SK-N-SH (cell line): ENCODE measurements around the gene TMEM9. TPM values are rescaled to one million over a fixed set of nuclear protein-coding genes. Genes with fewer than 3 reads are reported as not detected.

Source experiments
- CTCF ChIA-PET: fragments of 300-600, 350-600 bp; formaldehyde crosslinking; extraction: SDS; loops from one replicate; lab custom pipeline; 2021; lab: Yijun Ruan, JAX
- POLR2A ChIA-PET: fragments of 350-600 bp; sonication (Branson Sonifier 250); formaldehyde crosslinking; extraction: SDS; loops from one replicate; lab custom pipeline; 2020; ENCODE audit warnings: antibody characterized with exemption, inconsistent platforms; lab: Yijun Ruan, JAX
- DNase-seq: peaks from one replicate; pipeline ENCODE4 v3.0.0; 2012
- H2AFZ ChIP-seq: fragments of 200-600 bp; sonication (generic); 2 replicates; pipeline ENCODE4 v1.8.1; 2016; ENCODE audit warnings: antibody characterized with exemption, mild to moderate bottlenecking, low read depth
- H3F3A ChIP-seq: fragments of 200-600 bp; sonication (generic); replicated peaks from 2 replicates; pipeline ENCODE3; 2016; ENCODE audit warnings: antibody characterized with exemption, mild to moderate bottlenecking; ENCODE audit not compliant: insufficient read depth
- H3K27ac ChIP-seq, 2 experiments: fragments of 200-500 bp in 1 of 2; fragments of 200-600 bp in 1 of 2; sonication (Bioruptor generic) in 1 of 2; sonication (generic), shearing (Covaris generic) in 1 of 2; 2 replicates each; pipeline versions ENCODE4 v1.5.1 to v1.6.1; 2014 to 2016; ENCODE audit warnings: low read depth in 2 of 2, inconsistent platforms in 1 of 2, low read length in 1 of 2, mild to moderate bottlenecking in 1 of 2, mixed read lengths in 1 of 2
- H3K27me3 ChIP-seq: fragments of 200-600 bp; sonication (generic), shearing (Covaris generic); 2 replicates; pipeline ENCODE4 v1.6.1; 2016; ENCODE audit warnings: mixed run types; ENCODE audit not compliant: insufficient read depth
- H3K36me3 ChIP-seq, 2 experiments: fragments of 200-500 bp in 1 of 2; fragments of 200-600 bp in 1 of 2; sonication (Bioruptor generic) in 1 of 2; sonication (generic) in 1 of 2; replicated peaks in 1 of 2; 2 replicates each; pipeline versions ENCODE3 to v1.5.1; 2014 to 2016; ENCODE audit warnings: low read length in 1 of 2, mild to moderate bottlenecking in 1 of 2; ENCODE audit not compliant: insufficient read depth in 2 of 2, control insufficient read depth in 1 of 2
- H3K4me1 ChIP-seq, 2 experiments: fragments of 200-500 bp in 1 of 2; fragments of 200-600 bp in 1 of 2; sonication (Bioruptor generic) in 1 of 2; sonication (generic), shearing (Covaris generic) in 1 of 2; 2 replicates each; pipeline versions ENCODE4 v1.5.1 to v1.6.1; 2014 to 2016; ENCODE audit warnings: low read depth in 1 of 2, low read length in 1 of 2, mixed run types in 1 of 2; ENCODE audit not compliant: insufficient read depth in 2 of 2, control insufficient read depth in 1 of 2
- H3K4me2 ChIP-seq: fragments of 200-600 bp; sonication (generic), shearing (Covaris generic); 2 replicates; pipeline ENCODE4 v1.6.1; 2017; ENCODE audit warnings: mixed run types
- H3K4me3 ChIP-seq, 2 experiments: fragments of 200-500 bp in 1 of 2; fragments of 200-600 bp in 1 of 2; sonication (Bioruptor generic) in 1 of 2; sonication (generic), shearing (Covaris generic) in 1 of 2; 2 replicates each; pipeline versions ENCODE4 v1.5.1 to v1.8.1; 2014 to 2016; ENCODE audit warnings: low read depth in 2 of 2, inconsistent platforms in 1 of 2, low read length in 1 of 2, mild to moderate bottlenecking in 1 of 2, mixed read lengths in 1 of 2, moderate library complexity in 1 of 2
- H3K79me2 ChIP-seq: fragments of 200-600 bp; sonication (generic); 2 replicates; pipeline ENCODE4 v1.8.1; 2017; ENCODE audit warnings: mild to moderate bottlenecking; ENCODE audit not compliant: insufficient read depth
- H3K9ac ChIP-seq: fragments of 200-600 bp; sonication (generic); 2 replicates; pipeline ENCODE4 v1.6.1; 2017; ENCODE audit warnings: mixed run types
- H3K9me2 ChIP-seq: fragments of 200-600 bp; sonication (generic); 2 replicates; pipeline ENCODE4 v1.6.1; 2017; ENCODE audit warnings: mixed run types
- H3K9me3 ChIP-seq: fragments of 200-600 bp; sonication (generic); 2 replicates; pipeline ENCODE4 v1.6.1; 2017; ENCODE audit warnings: mixed run types, mild to moderate bottlenecking, moderate library complexity
- H4K20me1 ChIP-seq: fragments of 200-600 bp; sonication (generic); 2 replicates; pipeline ENCODE4 v1.6.1; 2017; ENCODE audit warnings: mild to moderate bottlenecking, mixed run types; ENCODE audit not compliant: insufficient read depth
- CHD2 ChIP-seq: fragments of 150-350 bp; IDR thresholded peaks from 2 replicates; pipeline ENCODE4 v1.6.1; 2018; ENCODE audit warnings: low read length; ENCODE audit not compliant: partially characterized antibody
- EP300 ChIP-seq, 2 experiments: IDR thresholded peaks; 2 replicates each; pipeline versions ENCODE4 v1.4.0 to v1.6.1; 2012; ENCODE audit warnings: borderline replicate concordance in 1 of 2, low read depth in 1 of 2, low read length in 1 of 2
- EZH2phosphoT487 ChIP-seq: fragments of 200-600 bp; sonication (generic); IDR thresholded peaks from 2 replicates; pipeline ENCODE4 v1.6.1; 2017; ENCODE audit warnings: low read depth, mixed run types, mild to moderate bottlenecking, antibody characterized with exemption, moderate library complexity, borderline replicate concordance
- FOXJ3 ChIP-seq: sonication (generic); formaldehyde crosslinking; IDR thresholded peaks from 2 replicates; pipeline ENCODE4 v1.5.1; 2020; ENCODE audit warnings: mild to moderate bottlenecking, missing genetic modification reagents
- IRF3 ChIP-seq: fragments of 150-350 bp; IDR thresholded peaks from 2 replicates; pipeline ENCODE4 v1.6.1; 2016; ENCODE audit warnings: mild to moderate bottlenecking, low read depth, low read length
- MEF2A ChIP-seq: IDR thresholded peaks from 2 replicates; pipeline ENCODE4 v1.4.0; 2012; ENCODE audit warnings: low read depth, borderline replicate concordance
- MXI1 ChIP-seq: IDR thresholded peaks from 2 replicates; pipeline ENCODE4 v1.6.1; 2012; ENCODE audit warnings: mild to moderate bottlenecking, low read depth, low read length, improper control_type of control experiment
- NFIC ChIP-seq: IDR thresholded peaks from 2 replicates; pipeline ENCODE4 v1.4.0; 2012; ENCODE audit warnings: borderline replicate concordance
- NRF1 ChIP-seq: IDR thresholded peaks from 2 replicates; pipeline ENCODE4 v1.6.1; 2012; ENCODE audit warnings: low read depth, mild to moderate bottlenecking, low read length
- PBX3 ChIP-seq: IDR thresholded peaks from 2 replicates; pipeline ENCODE4; 2012
- POLR2AphosphoS5 ChIP-seq: IDR thresholded peaks from 2 replicates; pipeline ENCODE4 v1.6.1; 2012; ENCODE audit warnings: low read depth, low read length
- RCOR1 ChIP-seq: fragments of 150-350 bp; IDR thresholded peaks from 2 replicates; pipeline ENCODE4 v1.6.1; 2017; ENCODE audit warnings: antibody characterized with exemption, low read length
- SIN3A ChIP-seq: IDR thresholded peaks from 2 replicates; pipeline ENCODE4 v1.6.1; 2012; ENCODE audit warnings: low read depth, mild to moderate bottlenecking, low read length, moderate library complexity, borderline replicate concordance
- SMC3 ChIP-seq: IDR thresholded peaks from 2 replicates; pipeline ENCODE4 v1.6.1; 2012; ENCODE audit warnings: low read depth, low read length, improper control_type of control experiment
- TEAD4 ChIP-seq: IDR thresholded peaks from 2 replicates; pipeline ENCODE4 v1.4.0; 2012; ENCODE audit warnings: mild to moderate bottlenecking, borderline replicate concordance; ENCODE audit not compliant: insufficient read depth
- YY1 ChIP-seq: IDR thresholded peaks from 2 replicates; pipeline ENCODE4 v1.4.0; 2012; ENCODE audit warnings: low read depth, mild to moderate bottlenecking
- ZBTB33 ChIP-seq: IDR thresholded peaks from 2 replicates; pipeline ENCODE4 v1.4.0; 2012; ENCODE audit warnings: low read depth, borderline replicate concordance
- WGBS: methylation state at CpG from one replicate; pipeline ENCODE4 v1.1.6; 2017; ENCODE audit warnings: low lambda C conversion rate; 5-methylcytosine and 5-hydroxymethylcytosine counted together
- polyA plus RNA-seq, 3 experiments: library from polyadenylated mRNA; depleted of rRNA; stranded (reverse); fragments of >200 nt; gene quantifications; 2 replicates each; pipeline ENCODE4 v1.2.3, GENCODE V29; 2012
- TF ChIP-seq, protein P1 (sequence below): fragments of 150-350 bp; IDR thresholded peaks from 2 replicates; pipeline ENCODE4 v1.6.1; 2017; ENCODE audit warnings: antibody characterized with exemption, low read length, low read depth, borderline replicate concordance
- TF ChIP-seq, protein P2 (sequence below): IDR thresholded peaks from 2 replicates; pipeline ENCODE4 v1.4.0; 2012; ENCODE audit warnings: low read depth

Gene TMEM9
- polyA plus RNA-seq, 1 of the 3 experiments (the other 2 are of a cell fraction) = 126 TPM

GRCh38 chr1:201131398-201131797 is 22.9 kb downstream of the TMEM9 start:
- Histone ChIP-seq H3K27ac (no peak overlapping the region), H3K79me2 (no peaks in the 10 kb centered on the region)
- TF ChIP-seq IRF3 (no peak), NRF1 (no peak), MXI1 (no peak), POLR2AphosphoS5 (no peak), NFIC (no peak), EZH2phosphoT487 (no peak), FOXJ3 (CRISPR knock-in tag) (no peak), CHD2 (no peak)
- TF ChIP-seq, protein P1, sequence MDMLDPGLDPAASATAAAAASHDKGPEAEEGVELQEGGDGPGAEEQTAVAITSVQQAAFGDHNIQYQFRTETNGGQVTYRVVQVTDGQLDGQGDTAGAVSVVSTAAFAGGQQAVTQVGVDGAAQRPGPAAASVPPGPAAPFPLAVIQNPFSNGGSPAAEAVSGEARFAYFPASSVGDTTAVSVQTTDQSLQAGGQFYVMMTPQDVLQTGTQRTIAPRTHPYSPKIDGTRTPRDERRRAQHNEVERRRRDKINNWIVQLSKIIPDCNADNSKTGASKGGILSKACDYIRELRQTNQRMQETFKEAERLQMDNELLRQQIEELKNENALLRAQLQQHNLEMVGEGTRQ = no peak
- TF ChIP-seq, all 33 proteins: peak for 0
- no peaks in the 10 kb centered on the region for H3K9me2 ChIP-seq
- no peak overlapping the region for H2AFZ ChIP-seq
- H4K20me1 ChIP-seq = no peaks in the 10 kb centered on the region
- no peak overlapping the region for H3K4me2 ChIP-seq
- no peaks in the 10 kb centered on the region for H3K4me1 ChIP-seq
- POLR2A ChIA-PET = interaction anchor here (0.5 kb wide), 1 partner anchor 477 kb away, joined by 3 read pairs; no protein-coding TSS in a partner anchor
- WGBS = 80% methylated on average over 4 of the region's 4 CpGs
- H3K36me3 ChIP-seq = peaks cover 4 to 22% of the 10 kb centered on the region in 2 experiments
- DNase-seq = no peak
- CTCF ChIA-PET = no interaction called here
- H3K9ac ChIP-seq = no peak overlapping the region
- no peak overlapping the region for H3K4me3 ChIP-seq
- H3K9me3 ChIP-seq = no peaks in the 10 kb centered on the region
- H3F3A ChIP-seq = no peaks in the 10 kb centered on the region
- no peaks in the 10 kb centered on the region for H3K27me3 ChIP-seq

GRCh38 chr1:201128962-201129361 is 25.3 kb downstream of the TMEM9 start:
- Histone ChIP-seq H3K9me3 (no peaks in the 10 kb centered on the region), H3K4me2 (no peak overlapping the region), H3K4me1 (no peaks in the 10 kb centered on the region; a peak in 1 of 4 replicates), H3K9me2 (no peaks in the 10 kb centered on the region), H2AFZ (no peak overlapping the region), H3K4me3 (no peak overlapping the region), H3K79me2 (no peaks in the 10 kb centered on the region), H3K9ac (no peak overlapping the region), H4K20me1 (no peaks in the 10 kb centered on the region), H3F3A (no peaks in the 10 kb centered on the region), H3K27me3 (peaks cover 20% of the 10 kb centered on the region; the same call in 1 of the 2 replicates), H3K27ac (no peak overlapping the region), H3K36me3 (no peaks in the 10 kb centered on the region)
- 88% methylated on average over 6 of the region's 13 CpGs for WGBS
- ChIA-PET CTCF (interaction anchor here (0.8 to 1.9 kb wide), 2 partner anchors 14 to 20 kb away, joined by 3 to 7 read pairs; no protein-coding TSS in a partner anchor), POLR2A (no interaction called here)
- no peak for DNase-seq
- TF ChIP-seq SIN3A (no peak), FOXJ3 (CRISPR knock-in tag) (no peak), EP300 (IDR thresholded peaks at IDR 0.05; ENCODE audit: borderline replicate concordance in 1 of 2, low read depth in 1 of 2, low read length in 1 of 2) (no peak), MEF2A (no peak), TEAD4 (no peak), SMC3 (no peak), RCOR1 (no peak), YY1 (no peak), CHD2 (no peak), NRF1 (no peak), ZBTB33 (no peak), PBX3 (no peak)
- TF ChIP-seq, protein P2, sequence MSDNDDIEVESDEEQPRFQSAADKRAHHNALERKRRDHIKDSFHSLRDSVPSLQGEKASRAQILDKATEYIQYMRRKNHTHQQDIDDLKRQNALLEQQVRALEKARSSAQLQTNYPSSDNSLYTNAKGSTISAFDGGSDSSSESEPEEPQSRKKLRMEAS = no peak
